Neural cell (in vitro differentiated cells): Measurements from ENCODE around the gene PPFIBP2.

Source experiments
- EP300 ChIP-seq: fragments of 450-650 bp; conservative IDR thresholded peaks from 2 replicates; pipeline ENCODE4 v1.6.1; 2014; ENCODE audit warnings: antibody characterized with exemption, mild to moderate bottlenecking, moderate library complexity; ENCODE audit not compliant: poor library complexity, severe bottlenecking
- EZH2 ChIP-seq: fragments of 200-600, 300-800 bp; shearing (Covaris generic), sonication (generic); IDR thresholded peaks from 2 replicates; pipeline ENCODE4 v1.6.1; 2014; ENCODE audit warnings: antibody characterized with exemption, low read length, borderline replicate concordance, mild to moderate bottlenecking; ENCODE audit not compliant: insufficient read depth, poor library complexity, severe bottlenecking
- MXI1 ChIP-seq: fragments of 450-650 bp; conservative IDR thresholded peaks from 2 replicates; pipeline ENCODE4 v1.6.1; 2014; ENCODE audit warnings: antibody characterized with exemption, mild to moderate bottlenecking; ENCODE audit not compliant: poor library complexity, severe bottlenecking
- POLR2AphosphoS5 ChIP-seq: IDR thresholded peaks from 2 replicates; pipeline ENCODE4 v1.6.1; 2012
- RAD21 ChIP-seq: fragments of 450-650 bp; conservative IDR thresholded peaks from 2 replicates; pipeline ENCODE4 v1.6.1; 2014; ENCODE audit warnings: antibody characterized with exemption, mild to moderate bottlenecking, moderate library complexity
- SMC3 ChIP-seq: fragments of 450-650 bp; conservative IDR thresholded peaks from 2 replicates; pipeline ENCODE4 v1.6.1; 2014; ENCODE audit warnings: antibody characterized with exemption, mild to moderate bottlenecking, moderate library complexity; ENCODE audit not compliant: poor library complexity
- TF ChIP-seq, protein P1 (sequence below): fragments of 450-650 bp; IDR thresholded peaks from 2 replicates; pipeline ENCODE4 v1.5.1; 2014; ENCODE audit warnings: antibody characterized with exemption, mild to moderate bottlenecking, moderate library complexity; ENCODE audit not compliant: poor library complexity, severe bottlenecking
- TF ChIP-seq, protein P2 (sequence below): IDR thresholded peaks from 2 replicates; pipeline ENCODE4 v1.6.1; 2012; ENCODE audit warnings: borderline replicate concordance

DNA sequence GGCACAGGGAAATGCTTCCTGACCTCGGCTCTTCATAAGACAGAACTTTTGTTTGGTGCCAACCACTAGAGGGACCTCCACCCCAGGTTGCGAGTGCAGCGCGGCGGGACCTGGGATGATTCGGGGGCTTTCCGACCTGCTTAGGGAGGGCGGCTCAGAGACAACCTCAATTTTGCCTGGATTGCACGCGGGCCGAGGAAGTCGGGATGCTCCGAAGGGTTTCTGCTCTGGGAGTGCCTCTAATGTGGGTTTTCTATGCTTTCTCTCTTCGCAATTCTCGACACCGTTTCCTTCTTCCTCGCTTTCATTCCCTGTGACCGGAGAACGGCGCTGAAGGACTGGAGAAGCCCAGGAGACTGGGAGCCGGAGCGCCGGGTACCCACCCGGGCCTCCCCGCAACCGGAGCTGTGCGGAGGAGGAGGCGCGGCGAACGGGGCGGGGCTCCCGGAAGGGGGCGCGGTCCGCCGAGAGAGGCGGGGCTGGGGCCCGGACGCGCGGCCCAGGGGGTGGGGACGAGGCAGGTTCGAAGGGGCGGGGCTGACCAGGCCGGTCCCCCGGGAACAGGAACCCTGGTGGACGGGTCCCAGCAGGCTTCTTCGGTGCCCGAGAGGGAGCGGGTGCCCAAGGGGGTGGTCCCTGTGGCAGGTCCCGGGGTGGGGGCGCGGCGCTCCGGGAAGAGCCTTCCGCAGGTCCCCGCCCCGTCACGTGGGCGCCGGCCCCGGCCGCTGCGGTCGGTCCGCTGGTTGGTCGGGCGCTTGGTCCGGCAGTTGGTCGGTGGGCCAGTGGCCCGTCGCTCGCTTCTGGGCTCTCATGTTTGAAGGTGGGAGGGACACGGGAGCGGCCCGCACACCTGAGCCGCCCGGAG is at the start of gene PPFIBP2:
- TF ChIP-seq, protein P1, sequence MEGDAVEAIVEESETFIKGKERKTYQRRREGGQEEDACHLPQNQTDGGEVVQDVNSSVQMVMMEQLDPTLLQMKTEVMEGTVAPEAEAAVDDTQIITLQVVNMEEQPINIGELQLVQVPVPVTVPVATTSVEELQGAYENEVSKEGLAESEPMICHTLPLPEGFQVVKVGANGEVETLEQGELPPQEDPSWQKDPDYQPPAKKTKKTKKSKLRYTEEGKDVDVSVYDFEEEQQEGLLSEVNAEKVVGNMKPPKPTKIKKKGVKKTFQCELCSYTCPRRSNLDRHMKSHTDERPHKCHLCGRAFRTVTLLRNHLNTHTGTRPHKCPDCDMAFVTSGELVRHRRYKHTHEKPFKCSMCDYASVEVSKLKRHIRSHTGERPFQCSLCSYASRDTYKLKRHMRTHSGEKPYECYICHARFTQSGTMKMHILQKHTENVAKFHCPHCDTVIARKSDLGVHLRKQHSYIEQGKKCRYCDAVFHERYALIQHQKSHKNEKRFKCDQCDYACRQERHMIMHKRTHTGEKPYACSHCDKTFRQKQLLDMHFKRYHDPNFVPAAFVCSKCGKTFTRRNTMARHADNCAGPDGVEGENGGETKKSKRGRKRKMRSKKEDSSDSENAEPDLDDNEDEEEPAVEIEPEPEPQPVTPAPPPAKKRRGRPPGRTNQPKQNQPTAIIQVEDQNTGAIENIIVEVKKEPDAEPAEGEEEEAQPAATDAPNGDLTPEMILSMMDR = peak; percentile 89
- TF ChIP-seq POLR2AphosphoS5 (no peak), EZH2 (no peak), MXI1 (peak; percentile 29), EP300 (no peak), RAD21 (peak; percentile 67), SMC3 (peak; percentile 78)
- TF ChIP-seq, protein P2, sequence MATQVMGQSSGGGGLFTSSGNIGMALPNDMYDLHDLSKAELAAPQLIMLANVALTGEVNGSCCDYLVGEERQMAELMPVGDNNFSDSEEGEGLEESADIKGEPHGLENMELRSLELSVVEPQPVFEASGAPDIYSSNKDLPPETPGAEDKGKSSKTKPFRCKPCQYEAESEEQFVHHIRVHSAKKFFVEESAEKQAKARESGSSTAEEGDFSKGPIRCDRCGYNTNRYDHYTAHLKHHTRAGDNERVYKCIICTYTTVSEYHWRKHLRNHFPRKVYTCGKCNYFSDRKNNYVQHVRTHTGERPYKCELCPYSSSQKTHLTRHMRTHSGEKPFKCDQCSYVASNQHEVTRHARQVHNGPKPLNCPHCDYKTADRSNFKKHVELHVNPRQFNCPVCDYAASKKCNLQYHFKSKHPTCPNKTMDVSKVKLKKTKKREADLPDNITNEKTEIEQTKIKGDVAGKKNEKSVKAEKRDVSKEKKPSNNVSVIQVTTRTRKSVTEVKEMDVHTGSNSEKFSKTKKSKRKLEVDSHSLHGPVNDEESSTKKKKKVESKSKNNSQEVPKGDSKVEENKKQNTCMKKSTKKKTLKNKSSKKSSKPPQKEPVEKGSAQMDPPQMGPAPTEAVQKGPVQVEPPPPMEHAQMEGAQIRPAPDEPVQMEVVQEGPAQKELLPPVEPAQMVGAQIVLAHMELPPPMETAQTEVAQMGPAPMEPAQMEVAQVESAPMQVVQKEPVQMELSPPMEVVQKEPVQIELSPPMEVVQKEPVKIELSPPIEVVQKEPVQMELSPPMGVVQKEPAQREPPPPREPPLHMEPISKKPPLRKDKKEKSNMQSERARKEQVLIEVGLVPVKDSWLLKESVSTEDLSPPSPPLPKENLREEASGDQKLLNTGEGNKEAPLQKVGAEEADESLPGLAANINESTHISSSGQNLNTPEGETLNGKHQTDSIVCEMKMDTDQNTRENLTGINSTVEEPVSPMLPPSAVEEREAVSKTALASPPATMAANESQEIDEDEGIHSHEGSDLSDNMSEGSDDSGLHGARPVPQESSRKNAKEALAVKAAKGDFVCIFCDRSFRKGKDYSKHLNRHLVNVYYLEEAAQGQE = no peak
